Endometrial microvascular endothelial cells (primary cell): ENCODE data around the gene CATSPER3. TPM values are rescaled to one million over a fixed set of nuclear protein-coding genes. Genes with fewer than 3 reads are reported as not detected.

Experiments used
- in situ Hi-C: cut with HindIII; loops from 2 replicates; pipeline ENCODE4 v1.10.0; 2017; ENCODE audit warnings: low sequenced_read_pairs, low pct_unique_long_range_greater_than_20kb; ENCODE audit errors: inconsistent ontology term
- total RNA-seq: library from RNA; depleted of rRNA; stranded (reverse); fragments of >200 nt; gene quantifications from one replicate; pipeline ENCODE4 v1.2.3, GENCODE V29; 2015; ENCODE audit errors: inconsistent ontology term

CATSPER3 gene
- total RNA-seq = not detected

DNA sequence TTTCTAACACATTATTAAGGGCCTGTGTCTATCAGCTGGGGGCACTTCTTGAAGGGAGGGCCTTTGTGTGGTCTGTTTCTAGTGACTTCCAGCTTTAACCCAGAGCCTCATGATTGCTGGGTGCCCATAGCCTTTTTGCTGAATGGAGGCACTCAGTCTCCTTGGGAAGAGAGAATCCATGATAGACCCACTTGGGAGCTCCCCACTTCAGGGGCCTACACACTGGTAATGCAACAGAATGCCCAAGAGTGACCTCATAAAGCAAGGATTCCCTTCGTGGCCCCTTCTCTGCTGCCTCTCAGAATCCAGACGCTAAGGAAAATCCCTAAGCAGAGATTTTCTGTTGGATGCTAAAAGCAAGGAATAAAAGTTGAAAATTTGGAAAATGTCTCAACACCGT lies at the start of gene CATSPER3:
TSS of gene CATSPER3 (plus strand) at position 301 of the 400 bp plus-strand sequence. CDS start at position 386, 85 bp downstream.
- in situ Hi-C loops = no loop called here

DNA sequence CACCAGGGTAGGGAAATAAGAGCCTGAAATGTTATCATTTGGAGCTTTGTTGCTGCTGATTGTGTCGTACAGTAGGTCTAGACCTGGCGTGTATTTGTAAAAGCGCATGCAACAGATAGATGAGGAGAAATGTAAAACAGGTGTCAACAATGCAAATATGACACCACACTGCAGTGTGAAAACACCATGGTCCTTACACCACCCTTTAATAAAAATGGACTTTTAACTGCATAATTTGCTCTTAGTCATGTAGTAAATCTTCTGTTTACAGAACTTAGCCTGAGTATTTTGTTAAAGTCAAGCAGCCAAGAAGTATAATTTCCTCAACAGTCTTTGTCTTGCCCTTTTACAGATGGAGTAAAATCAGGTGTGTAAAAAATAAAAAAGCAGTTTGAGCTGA lies 48.8 kb upstream of the CATSPER3 start:
- in situ Hi-C loops = no loop called here

DNA sequence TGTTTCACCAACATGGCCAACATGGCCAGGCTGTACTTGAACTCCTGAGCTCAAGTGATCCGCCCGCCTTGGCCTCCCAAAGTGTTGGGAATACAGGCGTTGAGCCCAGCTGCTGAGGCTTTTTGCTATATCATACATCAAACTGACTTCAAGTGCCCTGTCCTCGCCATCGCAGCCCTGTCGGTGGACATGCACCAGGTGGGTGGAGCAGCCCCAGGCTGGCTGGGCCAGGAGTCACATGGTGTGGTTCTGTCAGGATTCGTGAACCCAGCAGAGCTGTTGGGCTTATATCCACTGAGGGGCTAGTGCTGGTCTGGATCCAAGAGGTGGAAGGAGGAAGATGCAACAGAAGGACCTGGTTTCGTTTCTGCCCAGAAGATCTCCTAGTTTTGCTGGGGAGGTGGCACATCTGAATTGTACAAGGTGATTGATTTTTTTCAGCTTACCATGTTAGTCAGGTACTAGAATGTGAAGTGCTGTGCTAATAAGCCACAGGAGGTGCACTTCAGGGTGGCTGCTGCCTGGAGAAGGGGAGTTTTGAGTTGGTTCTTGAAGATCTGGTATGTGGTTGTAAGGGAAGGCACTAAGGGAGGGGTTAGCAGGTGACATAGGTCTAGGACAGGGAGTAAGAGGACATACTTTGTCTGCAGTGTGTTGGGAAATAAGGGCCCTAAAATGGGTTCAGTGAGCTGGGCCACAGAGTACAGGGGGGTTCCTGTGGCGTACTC lies 46.7 kb upstream of the CATSPER3 start:
- in situ Hi-C loops = no loop called here

DNA sequence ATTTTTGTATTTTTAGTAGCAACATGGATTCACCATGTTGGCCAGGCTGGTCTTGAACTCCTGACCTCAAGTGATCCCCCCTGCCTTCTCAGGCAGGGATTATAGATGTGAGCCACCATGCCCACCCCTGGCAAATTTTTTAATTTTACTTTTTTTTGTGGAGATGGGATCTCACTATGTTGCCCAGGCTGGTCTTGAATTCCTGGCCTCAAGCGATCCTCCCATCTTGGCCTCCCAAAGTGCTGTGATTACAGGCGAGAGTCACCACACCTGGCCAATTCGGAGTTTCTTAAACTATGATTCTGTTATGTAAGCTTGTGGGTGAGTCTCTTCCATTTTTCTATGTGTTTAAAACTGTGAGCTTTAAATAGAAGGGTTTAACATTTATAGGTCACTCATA lies 35.2 kb upstream of the CATSPER3 start:
- in situ Hi-C loops = no loop called here

DNA sequence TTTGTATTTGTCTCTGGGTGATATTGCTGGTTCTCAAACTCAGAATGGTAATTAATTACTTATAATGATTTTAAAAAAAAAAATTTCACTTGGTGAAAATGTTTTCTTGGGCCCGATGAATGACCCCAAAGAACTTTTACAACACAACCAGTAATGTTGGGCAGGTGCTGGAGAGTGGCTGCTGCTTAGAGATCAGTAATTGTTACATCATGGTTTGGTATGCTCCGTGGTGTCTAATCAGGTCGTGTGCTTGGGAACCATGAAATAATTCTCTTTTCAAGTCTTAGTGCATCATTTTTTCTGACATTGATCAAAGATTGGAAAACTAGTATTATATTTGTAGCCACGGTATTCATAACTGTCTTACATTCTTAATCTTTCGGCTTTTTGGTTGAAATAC lies 33.5 kb upstream of the CATSPER3 start:
- in situ Hi-C loops = no loop called here

DNA sequence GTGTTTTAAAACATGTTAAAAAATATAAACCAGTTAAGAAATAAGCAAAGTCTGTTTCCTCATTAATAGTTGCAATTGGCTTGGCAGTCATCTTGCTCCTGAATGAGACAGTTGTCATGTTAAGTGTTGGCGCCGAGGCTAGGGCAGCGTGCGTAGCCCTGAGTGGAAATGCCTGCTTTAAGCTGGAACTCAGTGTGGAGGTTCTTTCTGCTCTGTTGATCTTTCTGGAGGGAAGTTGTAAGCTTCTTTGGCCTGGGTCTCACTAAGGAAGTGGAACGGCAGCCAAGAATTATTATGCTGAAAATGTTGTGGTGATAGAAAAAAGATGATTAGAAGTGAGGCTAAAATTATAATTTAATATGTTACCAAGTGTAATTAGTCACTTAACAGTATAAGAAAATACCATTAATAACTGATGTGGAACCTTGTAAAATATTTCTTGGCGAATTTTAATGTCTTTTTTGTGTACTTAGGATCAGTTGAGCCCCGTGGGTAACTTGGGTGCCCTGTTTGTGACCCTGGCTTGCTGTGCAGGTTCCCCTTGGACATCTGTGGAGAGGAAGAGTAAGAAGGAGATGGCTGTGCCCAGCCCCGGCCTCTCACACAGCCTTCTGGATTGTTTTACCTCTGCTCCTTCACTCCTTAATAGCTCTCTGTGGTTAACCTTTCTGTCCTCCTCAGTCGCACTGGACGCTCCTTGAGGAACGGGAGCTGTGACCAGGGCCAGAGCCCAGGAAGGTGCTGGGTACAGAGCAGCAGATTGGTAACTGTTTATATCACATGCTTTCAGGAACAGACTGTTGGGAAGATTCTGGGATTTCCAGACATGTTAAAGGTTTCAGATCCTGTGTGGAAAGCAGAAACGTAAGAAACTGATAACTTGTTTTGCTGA lies 31.8 kb upstream of the CATSPER3 start:
- in situ Hi-C loops = no loop called here

DNA sequence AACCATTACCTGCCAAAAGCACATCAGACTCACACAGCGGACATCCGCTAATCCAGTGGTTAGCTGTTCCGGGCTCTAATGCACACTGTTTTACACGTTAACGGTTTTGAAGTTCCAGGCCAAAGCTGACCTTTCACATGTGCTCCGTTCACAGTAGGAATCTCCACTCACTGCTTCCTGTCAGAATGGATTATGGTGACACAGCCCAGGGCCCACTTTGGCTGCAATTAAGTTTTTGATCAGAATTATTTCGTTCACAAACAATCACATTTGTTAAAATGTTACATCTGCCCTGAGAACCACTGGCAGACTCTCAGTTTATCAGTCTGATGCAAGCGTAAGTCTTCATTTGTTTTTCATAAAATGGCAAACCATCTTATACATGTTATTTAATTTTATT lies 30.2 kb upstream of the CATSPER3 start:
- in situ Hi-C loops = no loop called here

DNA sequence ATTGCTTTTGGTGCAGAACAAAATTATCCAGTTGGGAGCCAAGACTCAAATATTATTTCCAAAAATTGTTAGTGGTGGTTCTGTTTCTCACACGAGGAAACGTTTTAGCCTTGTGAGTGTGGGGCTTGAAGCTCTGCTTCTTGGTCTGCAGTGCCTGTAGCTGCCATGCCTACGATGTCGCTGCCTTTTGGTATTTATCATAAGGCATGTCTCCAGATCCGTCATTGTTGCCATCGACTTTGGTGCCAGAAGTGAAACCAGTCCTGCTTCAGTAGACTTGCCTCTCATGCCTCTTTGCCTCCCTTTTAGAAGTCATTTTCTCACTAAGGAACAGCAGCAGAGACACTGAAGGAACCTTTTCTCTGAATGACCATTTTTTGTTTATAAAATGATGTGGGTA lies 29.7 kb upstream of the CATSPER3 start:
- in situ Hi-C loops = no loop called here

DNA sequence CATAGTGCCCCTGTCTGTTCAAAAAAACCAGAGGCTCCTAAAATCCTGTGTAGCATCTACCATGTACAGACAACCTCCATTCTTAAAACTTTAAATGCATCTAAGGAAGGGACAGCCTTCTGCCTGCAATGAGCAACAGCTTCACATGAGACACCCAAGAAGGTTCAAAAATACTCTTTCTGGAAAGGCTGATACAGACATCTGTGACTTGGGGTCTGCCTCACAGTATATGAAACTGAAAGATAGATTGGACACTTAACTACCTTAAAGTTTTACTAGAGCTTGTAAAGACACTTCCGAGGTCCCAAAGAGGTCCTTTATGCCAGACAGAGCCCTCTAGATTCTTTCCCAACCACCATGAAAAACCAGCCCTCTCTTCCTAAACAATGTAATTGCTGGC lies 28.2 kb upstream of the CATSPER3 start:
- in situ Hi-C loops = no loop called here

DNA sequence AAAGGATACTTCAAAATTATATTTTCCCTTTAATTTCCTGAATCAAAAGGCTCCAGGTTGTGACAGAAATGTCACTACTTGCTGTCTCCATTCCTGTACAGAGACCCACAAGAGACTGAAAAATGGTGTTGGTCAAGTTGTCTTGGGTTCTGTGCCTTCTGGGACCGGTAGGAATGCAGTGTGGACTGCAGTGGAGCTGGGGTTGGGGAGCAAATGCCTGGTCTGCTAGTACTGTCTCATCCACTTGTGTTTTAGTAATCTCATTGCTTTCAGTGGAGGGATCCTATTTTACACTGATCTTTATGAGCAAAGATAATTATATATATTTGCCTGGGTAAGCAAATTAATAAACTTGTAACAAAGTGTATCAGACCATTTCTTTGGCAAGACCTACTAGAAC lies 24.2 kb upstream of the CATSPER3 start:
- in situ Hi-C loops = no loop called here

DNA sequence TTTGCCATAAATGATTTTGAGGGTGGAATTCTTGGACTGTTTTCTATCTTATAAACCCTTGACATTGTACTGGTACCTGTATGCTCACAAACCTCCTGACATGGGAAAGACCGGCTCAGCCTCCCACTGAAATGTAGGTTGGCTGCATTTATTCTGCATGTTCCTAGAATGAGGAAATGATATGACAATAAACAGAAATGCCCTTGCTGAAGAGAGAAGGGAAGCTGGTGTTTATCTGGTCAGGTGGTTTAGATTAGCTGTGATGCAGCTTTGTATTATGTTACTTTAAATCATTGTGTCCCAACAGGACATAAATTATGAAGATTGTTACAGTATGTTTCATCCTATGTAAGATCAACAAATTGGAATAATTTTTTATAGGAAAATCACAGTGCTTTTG lies 23.1 kb upstream of the CATSPER3 start:
- in situ Hi-C loops = no loop called here

DNA sequence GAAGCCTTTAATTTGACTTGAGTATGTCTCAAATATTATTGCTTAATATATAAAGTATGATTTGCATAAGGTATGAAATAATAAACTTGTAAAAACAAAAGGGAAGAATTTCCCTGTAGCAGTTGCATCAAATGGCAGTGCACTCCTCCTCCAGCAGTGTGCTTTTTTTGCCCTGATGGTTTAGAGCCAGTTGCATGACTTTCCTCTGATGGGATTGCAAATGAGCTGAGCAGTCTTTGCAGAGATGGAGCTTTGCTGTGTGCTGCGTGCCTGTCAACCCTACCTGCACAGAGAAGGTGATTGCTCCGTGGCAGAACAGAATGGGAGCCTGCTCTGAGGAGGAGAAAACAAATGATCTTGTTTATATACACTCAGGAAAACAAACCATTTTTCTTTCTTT lies 22.7 kb upstream of the CATSPER3 start:
- in situ Hi-C loops = no loop called here

DNA sequence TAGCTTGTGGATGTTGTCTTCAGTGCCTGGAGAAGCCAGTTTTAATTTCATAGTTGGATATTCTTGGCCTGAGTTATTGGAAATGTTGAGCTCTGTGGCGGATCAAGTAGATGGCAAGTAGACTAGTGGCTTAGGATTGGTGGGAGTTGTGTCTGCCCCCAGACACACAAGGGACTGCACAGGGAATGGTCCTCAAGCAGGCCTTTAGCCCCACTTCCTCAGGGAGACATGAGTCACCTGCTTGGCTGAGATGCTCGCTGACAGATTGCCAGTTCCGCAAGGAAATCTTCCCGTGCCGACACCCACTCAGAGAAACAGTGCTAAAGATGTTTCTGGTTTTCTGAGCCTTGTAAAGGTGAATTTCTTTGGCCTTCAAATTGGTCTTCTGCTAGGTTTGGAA lies 18.8 kb upstream of the CATSPER3 start:
- in situ Hi-C loops = no loop called here

DNA sequence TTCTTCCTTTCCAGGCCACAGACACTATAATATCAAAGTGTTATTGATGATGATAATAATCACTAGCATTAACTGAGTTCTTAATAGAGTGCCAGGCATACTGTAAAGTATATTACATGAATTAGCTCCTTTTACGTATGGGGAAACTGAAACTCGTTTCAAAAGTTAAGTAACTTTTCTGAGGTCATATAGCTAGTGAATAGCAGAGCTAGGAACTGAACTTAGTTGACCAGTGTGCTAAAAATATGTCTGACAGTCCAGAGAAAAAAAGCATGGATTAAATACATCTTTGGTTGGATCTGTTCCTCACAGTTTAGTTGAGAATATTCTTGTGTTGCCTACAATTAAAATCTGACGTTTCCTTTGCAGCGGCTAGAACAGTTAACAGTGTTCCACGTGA lies 18.4 kb upstream of the CATSPER3 start:
- in situ Hi-C loops = no loop called here

DNA sequence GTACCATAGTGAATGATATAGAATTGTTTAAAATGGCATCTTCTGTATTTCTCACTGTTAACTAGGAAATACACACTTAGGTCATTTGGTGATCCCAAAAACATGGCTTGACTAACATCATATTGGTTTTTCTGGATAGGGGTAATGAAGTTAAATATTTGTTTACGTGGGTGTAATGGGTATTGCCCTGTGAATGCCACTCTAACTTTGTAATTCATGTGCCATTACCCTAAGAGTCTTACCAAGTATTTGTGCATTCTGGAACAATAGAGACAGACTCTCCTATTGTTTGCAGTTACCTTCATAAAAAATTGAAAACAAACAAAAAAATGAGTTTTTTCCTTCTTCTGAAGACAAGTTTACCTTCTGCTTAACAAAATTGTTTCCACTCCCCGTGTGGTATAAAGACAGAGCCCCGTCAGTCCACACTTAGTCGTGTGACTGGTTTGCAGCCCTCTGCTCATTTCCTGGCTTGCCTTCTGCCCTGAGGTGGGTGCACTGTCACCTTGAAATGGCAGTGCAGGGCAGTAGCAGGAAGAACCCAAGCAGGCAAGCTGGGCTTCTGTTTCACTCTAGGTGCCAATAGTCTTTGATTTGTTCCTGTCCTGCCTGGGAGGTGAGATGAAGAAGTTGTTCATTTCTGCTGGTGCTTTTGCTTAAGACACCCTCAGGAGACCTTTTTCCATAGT lies 9.6 kb upstream of the CATSPER3 start:
- in situ Hi-C loops = no loop called here

DNA sequence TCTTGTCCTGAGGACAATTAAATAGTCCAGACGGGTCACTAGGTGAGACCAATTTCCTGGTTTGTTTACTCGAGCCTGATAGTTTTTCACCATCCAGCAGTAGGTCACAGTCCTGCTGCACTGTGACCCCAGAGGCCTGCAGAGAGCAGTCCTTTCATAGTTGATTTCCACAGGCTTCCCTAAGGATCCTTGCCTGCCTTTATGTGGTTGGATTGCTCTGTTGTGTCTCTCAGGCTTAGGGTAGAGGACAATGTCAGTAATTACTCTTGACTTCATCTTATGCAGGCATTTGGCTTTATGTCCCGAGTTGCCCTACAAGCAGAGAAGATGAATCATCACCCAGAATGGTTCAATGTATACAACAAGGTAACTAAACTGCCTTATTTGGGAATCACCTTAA lies 9.0 kb upstream of the CATSPER3 start:
- in situ Hi-C loops = no loop called here

DNA sequence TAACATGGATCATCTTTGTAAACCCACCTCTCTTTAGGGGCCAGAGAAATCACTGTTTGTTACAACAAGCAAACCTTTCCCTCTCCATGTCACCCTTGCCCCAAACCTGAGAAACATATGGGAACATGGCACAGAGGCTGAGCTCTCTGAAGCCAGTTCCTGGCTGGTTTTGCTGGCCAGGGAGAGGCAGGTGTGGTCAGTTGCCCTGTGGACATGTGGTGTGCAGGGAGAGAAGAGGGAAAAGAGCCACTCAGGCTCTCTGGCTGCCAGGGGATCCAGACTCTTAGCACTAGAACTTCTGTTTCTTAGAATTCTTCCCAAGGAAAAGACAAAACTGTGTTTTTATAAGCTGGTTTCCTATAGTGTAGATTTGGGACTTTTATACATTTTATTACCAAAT lies 4.6 kb upstream of the CATSPER3 start:
- in situ Hi-C loops = no loop called here

DNA sequence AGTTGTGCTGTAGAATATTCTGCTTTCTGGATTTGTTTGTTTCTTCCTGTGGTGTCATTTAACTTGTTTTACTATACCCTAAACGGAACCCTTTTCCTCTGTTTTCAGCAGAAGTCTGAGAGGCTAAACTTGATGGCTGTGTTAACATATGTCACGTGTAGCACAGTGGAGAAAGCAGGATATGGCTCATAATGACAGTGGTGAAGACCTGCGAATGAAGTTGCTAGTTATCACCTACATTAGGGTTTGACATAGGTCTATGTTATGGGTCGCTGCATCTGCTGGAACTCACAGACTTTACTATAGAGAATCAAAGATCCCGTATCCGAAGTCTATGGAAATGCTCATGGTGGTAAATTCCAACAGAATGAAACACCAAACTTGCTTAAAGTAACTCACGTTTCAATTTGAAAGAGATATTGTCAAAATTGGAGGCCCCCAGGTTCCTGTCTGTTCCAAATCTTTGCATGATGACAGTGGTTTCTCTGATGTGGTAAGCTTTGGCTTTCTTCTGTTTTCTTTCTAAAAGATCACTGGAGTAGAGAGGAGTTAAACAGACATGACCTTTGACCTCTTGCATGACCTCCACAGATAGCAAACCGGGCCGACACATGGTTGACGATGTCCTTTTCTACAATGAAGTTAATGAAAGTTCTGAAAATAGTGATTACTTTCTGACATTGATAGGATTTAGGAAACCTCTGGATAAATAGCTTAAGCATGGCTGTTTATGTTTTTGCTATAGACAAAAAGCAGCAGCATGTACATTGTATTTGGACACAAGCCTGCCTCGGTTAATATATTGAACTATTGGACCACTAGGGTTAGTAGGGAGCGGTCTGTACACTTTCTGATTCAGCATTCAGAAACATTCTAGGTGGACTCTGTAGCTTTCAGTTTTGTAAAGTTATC lies 3.1 kb upstream of the CATSPER3 start:
- in situ Hi-C loops = no loop called here
